ENCODE data around the gene GRIP1.
A peak's percentile ranks its signal among the peaks of the same experiment; 100 is the strongest.

GRIP1 gene

DNA sequence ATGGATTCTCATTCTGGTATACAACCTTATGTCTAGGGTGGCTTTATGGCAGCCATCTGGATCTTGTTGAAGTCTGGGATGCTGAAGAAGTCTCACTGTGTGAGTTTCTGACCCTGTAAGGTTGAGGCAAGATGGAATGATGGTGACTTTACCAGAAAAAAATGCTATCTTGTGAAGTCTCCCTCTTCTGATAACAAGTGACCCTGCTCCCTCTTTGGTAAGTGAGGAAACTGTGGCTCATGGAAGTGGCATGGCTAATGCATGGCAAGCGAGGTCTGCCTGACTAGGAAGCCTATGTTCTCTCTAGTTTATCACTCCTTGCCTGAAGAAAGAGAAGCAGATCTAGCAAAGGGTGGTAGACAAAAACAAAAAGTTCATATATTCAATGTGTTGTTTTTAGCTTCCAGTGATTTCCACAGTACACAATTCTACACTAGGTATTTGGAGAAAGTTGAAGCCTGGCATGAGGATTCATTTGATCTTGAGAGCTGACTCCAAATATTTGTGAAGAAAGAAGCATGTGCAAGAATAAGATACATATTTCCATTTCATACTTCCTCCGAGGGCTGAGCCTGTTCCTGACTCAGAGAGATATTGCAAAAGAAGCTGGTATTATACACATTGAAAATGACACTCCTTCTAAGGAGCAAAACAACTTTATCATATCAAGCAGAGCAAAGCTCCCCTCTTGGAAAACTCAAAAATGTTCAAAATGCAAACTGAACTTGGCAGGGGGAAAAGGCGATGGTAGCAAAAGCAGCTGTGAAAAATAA lies 313.0 kb downstream of the GRIP1 start:
- DNase-seq: peak; percentile 12

DNA sequence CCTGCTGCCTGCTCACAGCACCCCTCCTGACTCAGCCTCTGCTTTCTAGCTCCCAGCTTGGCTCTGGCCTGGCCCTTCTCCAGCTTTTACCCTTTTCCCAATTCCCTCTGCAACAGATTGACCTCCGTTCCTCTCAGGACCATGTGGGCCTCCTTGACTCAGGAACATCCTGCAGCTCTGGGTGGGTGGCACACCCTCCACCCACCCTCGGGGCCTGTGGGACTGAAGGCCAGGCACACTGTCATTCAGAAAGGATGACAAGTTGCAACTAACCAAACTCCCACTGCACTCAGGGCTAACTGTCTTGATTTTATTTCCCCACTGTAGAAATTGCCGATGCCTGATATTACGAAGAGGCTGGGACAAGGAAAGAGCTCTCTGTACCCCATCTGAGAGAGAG lies 317.2 kb downstream of the GRIP1 start:
- no peak for DNase-seq

DNA sequence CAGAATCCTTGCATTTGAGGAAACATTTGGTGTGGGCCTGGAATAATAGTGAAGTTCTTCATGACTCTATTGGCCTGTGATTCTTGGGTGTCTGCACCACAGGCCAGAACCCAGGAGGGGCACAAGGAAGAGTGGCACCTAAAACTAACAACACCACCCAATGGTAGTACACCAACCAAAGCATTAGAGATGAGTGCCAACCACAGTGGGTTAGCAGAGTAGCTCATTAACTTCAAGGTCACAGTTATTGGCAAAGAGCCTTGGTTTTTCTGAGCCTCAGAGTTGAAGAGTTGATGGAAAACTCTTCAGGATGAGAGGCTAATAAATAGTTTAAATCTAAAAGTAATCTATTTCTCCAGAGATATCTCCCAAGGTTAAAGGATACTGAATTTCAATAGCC lies 319.6 kb downstream of the GRIP1 start:
- DNase-seq: no peak

DNA sequence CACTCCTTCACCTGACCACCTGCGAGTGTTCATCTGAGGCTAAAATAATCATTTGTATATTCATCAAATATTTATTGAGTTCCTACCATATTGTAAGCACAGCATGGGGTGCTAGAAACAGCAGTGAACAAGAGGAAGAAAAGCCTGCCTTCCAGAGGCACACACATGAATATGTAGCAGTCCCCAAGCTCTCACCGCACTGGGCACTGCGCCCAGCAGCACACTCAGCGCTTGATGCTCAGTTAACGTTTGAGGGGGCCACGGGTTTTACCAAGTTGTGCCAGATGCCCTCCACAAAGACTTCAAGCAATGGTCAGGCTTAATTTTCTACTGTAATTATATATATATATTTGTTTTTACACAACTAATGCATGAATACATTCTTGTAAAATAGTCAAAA lies 324.6 kb downstream of the GRIP1 start:
- no peak for DNase-seq

DNA sequence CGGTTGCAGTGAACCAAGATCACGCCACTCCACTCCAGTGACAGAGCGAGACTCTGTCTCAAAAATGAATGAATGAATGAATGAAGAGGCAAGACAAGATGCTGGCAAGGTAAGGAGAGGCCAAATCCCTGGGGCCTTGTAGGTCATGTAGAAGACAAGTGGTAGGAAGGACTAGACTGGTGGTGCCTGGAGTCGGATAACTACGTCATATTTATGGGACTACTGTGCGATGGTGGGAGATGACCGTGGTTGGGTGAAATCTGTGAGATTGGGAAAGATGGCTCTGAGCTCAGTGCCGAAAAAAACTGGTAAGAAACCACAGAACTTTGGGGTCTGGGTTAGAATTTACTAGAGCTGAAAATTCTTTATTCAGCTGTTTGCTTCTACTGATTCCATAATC lies 326.0 kb downstream of the GRIP1 start:
- no peak for DNase-seq

DNA sequence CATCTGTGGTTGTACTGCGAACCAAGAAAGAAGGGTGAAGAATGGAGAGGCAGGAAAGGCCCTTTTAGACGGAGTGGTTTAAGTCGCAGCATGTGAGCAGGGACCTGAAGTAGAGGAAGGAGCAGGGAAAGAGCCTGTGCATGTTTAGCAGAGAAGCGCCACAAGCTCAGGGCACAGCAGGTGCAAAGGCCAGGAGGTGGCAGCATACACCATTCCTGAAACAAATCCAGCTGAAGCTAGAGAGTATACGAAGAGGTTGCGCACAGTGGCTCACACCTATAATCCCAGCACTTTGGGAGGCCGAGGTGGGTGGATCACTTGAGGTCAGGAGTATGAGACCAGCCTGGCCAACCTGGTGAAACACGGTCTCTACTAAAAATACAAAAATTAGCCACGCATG lies 326.7 kb downstream of the GRIP1 start:
- DNase-seq: peak; percentile 12

DNA sequence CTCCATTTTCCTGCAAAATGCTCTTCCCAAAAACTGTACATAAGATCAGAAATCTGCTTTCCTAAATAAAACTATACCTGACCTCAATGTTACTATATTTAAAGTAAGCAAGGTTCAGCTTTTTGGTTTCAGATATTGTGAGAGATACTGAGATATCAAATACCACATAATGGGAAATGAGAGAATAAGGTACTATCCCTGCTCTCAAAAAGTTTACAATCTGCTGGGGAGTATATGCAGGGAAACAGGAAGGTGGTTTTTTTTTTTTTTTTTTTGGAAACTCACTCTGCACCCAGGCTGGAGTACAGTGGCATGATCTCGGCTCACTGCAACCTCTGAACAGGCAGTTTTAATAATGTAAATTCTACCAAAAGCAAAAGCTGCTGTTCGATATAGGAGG lies 327.6 kb downstream of the GRIP1 start:
- no peak for DNase-seq

DNA sequence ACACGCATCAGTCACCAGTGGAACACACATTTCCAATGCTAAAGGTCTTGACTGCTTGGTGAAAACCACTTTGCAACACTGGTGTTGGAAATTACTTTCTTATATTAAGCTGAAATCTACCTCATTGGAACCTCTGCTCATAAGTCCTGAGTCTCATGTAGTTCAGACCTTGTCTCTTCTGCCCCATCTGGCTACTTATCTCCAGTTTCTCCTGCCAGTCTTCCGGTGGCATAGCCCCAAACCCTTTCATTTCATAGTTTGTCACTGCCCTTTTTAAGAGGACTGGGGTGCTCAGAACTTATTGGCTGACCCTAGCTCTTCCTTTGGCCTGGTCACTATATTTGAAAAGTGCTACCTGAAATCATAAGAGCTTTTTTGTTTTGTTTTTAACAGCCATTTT lies 332.9 kb downstream of the GRIP1 start:
- DNase-seq: no peak

DNA sequence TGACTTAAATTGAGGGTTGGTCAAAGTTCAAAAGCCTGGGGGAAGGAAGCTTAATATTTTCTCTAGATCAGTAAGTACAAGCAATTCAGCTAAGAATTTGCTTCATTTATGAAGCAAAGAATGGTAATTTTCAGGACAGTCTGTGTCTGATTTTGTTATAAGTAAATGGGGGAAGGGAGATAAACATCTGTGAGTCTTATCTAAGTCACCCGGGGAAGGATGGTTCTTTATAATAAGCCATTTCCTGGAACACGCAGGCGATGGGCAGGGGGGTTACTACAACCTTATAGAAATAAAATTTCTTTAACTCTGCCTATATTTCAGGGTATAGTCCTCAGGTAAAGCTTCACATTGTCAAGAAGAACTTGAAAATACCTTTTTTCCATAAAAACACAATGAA lies 333.7 kb downstream of the GRIP1 start:
- DNase-seq: no peak

DNA sequence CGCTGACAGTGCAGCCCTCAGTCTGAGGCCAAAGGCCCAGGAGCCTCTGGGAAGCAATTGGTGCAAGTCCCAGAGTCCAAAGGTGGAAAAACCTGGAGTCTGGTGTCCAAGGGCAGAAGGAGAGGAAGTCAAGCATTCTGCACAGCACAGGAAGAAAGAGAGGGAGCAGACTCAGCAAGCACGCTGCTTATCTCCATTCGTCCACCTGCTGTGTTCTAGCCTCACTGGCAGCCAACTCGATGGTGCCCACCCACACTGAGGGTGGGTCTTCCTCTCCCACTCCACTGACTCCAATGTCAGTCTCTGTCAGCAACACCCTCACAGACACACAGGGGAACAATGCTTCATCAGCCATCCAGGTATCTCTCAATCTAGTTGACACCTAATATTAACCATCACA lies 337.8 kb downstream of the GRIP1 start:
- no peak for DNase-seq

DNA sequence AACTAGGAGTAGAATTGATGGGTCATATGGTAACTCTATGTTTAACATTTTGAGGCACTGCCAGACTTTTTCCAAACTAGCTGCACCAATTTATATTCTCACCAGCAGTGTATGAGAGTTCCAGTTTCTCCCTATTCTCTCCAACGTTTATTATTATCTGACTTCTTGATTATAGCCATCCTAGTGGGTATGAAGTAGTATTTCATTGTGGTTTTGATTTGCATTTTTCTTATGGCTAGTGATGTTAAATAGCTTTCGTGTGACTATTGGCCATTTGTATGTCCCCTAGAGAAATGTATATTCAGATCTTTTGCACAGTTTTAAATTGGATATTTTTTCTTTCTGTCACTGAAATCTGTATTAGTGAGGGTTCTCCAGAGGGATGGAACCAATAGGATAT lies 338.7 kb downstream of the GRIP1 start:
- no peak for DNase-seq

DNA sequence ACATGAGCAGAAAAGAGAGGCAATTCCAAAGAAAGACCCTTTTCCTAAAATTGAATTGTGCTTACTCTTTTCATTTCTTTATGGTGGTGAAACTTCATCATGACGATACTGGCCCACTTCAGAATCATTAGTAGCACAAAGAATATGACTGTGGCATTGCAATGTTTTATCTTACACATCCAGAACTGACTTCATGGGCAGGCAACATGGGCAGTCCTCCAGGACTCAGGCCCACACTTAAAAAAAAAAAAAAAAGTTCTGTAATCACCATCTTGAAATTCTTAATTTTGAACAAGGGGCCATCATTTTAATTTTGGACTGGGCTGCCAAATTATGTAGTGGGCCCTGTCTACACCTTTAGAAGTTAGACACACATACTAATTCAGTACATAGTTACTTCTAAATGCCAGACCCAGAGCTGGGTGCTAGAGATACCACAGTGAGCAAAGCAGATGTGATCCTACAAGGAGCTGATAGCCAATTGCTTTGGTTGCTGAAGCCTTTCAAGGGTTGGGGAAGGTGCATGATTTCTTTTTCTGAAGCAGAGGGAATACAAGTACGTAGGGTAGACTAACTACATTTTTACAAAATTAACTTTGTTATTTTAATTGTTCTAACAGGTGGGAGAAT lies 341.4 kb downstream of the GRIP1 start:
- DNase-seq: no peak

DNA sequence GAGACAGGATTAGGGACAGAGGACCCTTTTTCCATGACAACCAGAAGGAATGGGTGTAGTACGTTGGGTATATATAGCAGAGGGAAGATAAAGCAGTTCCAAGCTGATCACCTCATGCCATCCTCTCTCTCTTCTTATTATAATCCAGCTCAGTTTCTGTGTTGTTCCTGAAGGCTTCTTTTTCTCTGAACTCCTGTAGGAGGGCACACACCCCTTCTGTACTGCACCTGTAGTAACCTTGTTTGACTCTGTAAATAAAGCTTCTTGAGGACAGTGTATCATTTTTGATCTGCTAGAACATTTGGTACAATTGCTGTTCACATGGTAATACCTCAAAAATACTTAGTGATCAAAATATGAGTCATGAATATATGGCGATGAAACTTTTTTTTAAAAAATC lies 343.1 kb downstream of the GRIP1 start:
- DNase-seq: no peak

DNA sequence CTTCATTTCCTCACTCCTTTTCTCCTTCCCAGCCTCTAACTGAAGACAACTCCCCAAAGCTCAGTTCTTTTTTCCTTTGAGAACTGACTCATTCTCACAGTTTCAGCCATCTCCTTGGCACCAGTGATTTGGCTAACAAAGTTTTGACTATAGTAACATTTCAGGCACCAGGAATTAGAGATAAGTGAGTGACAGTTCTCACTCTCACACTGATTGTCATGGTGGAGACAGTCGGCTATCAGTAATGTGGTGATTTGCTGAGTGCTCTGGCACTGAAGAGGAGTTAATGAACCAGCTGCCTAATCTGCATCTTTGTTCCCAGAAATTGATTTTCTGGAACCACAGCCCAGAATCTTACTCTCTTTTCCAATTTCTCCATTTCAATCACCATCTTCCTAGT lies 347.1 kb downstream of the GRIP1 start:
- no peak for DNase-seq

DNA sequence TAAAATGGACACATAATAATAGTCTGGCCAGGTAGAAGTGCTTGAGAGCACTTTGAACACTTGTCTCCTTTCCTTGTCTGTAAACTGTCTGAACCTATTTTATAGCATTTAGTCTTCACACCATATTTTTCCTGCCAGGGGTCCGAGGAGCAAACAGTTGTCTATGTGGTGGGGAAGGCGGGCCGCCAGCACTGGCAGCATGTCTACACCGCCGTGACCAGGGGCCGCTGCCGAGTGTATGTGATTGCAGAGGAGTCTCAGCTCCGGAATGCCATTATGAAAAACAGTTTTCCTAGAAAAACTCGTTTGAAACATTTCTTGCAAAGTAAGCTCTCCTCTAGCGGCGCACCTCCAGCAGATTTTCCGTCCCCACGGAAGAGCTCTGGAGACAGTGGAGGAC lies 347.9 kb downstream of the GRIP1 start:
- DNase-seq: no peak

DNA sequence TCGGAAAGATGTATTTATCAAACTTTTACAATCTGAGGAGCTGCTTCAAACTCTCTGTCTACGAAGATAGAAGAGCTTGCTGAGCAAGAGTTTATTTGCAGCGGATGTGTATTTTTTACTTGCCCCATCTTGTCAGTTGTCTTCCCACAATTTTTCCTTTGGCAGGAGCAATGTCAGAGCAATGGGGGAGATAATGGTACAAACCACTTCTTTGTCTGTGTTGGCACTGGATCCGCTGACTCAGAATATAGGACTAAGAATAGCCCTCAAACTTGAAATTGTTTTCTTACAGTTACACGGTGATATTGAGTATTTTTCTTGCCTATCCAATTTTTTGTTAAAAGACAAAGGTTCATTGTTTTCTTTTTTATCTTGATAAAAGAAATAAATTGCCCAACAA lies 348.9 kb downstream of the GRIP1 start:
- DNase-seq: no peak

DNA sequence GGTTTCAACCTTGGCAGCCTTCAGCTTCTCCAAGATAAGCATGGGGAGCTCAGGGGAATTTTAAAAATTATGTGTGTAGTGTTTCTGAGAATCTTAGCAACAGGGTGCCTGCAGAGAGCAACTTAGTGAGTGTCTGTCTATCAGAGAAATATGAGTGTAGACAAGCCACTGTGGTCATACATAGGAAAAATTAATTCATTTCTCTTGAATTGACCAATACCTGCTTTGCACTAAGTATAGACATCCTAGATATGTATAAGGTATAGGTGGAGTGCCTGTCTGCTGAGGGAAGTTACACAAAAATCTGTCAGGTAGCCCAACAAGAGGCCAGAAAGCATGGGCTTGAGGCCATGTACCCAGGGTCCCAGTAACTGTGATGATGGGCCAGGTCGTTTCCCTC lies 355.9 kb downstream of the GRIP1 start:
- DNase-seq: no peak

DNA sequence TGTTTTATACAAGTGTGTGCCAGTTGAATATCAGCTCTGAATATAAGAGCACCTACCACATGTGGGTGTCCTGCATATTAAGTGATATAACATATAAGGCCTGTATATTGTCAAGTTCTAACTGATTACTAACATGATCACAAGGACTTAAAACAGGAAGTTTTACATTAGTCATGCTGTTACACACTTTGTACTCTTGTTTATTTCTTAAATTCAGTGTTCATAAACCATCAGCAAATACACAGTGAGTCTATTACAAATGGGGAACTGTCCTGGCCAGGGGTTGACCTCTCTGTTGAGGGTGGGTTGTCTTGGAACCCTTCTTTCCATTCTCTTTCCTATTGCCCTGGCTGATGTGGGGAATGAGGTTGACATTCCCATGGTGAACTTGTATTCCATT lies 357.4 kb downstream of the GRIP1 start:
- DNase-seq: no peak

DNA sequence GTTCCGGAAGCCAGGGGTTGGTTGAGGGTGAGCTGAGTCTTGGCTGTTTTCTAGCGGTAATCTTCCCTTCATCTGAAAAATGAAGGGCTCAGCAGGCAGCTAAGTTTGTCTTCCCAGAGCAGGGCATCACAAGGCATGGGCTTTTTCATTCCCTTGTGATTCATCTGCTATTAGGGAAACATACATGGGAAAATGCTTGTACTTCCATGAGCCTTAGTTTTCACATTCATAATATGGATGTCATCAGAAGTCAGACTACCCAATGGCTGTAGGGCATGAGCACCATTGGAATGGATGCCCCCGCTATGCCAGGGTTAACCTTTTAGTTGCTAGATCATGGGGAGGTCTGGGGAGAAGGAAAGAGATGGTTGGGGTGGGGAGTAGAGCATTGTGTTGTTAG lies 357.9 kb downstream of the GRIP1 start:
- DNase-seq: no peak

DNA sequence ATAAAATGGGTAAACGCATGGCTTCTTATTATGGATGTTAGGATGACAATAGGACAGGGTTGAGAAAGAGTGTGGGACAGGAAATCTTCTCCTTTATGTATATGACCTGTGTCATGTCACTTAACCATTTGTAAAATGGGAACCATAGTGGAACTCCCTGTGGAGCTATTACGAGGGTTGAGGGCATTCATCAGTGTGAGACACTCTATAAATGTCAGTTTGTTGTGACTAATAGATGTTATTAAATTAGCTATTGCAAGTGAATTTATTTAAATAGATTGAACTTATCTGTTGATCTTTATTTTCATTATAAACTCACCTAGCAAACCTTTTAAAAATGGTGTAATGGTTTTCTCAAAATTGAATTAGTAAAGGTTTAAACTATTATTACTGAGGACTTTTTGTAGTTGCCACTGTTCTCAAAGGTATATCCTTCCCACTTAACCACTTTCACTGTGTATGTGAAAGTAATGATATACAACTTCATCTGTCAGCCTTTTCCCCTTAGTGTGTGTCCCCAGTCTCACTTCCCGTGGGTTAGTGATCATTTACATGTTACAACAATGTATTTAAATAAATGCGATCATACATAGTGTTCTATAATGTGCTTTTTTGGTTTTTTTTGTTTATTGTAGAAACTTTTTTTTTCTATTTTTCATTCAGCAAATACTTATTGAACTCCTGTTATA lies 359.5 kb downstream of the GRIP1 start:
- no peak for DNase-seq

DNA sequence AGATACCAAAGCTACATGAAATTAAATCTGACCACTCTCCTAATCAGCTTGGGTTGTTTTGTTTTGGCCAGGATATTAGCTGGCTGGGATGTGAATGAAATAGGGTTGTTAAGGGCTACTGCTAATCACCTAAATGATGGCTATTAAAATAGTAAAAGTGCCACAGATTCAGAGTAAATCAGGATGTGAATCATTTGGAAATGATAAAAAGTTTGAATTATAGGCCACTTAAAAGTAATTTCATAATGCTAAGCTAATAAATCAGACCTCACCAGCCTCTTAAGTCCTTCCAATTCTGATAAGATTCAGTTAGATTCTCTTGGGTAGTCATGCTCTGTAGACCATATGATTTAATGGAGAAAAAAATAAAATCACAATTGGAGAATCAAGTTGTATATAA lies 364.6 kb downstream of the GRIP1 start:
- DNase-seq: no peak

DNA sequence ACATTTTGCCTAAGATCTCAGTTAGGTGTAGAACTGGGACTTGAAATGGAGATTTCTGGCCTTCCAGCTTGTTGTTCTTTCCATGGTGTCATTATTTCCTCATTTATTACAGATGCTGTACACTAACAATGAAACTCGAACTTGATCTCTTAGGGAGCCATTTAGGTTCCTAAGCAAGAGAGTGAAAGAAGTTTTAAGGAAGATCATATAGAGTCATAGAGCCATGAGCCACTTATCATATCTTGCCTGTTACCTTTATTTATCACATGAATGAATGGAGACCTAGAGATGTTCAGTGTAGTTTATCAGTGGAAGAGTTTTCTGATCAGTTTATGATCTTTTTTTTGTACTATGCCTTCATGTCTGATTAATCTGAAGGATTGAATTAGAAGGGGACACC lies 366.7 kb downstream of the GRIP1 start:
- DNase-seq: no peak

DNA sequence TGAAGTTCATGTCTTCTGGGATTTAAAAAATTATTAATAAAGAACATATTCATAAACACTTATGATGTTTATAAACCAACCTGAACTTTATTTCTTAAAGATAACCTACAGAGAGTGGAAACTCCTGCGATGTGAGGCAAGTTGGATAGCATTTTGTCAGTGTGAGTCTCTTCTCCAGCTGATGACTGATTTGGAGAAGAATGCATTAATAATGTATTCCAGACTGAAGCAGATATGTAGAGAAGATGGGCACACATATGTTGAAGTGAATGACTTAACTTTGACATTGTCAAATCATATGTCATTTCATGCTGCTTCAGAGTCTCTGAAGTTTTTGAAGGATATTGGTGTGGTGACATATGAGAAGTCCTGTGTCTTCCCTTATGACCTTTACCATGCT lies 369.3 kb downstream of the GRIP1 start:
- DNase-seq: no peak

DNA sequence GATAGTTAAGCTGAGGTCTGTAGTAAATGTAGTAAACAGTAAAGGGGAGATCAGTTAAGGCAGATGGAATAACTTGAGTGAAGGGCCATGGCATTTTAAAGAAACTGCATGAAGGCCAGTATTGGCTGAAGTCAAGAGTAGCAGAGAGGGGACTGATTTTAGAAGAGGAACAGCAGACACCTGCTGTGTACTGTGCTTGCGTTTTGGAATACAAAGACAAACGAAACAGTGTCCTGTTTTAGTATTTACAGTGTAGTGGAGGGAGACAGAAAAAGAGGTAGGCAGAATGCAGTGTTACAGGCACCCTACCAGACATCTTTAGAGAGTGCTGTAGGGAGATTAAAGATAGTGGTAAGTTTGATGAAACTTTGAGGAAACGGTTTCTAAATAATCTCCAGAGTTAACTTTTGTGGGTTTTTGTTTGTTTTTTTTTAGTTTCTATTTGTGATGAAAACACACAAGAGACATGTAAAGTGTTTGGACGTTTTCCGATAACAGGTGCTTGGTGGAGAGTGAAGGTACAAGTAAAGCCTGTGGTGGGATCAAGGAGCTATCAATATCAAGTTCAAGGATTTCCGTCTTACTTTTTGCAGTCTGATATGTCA lies 374.5 kb downstream of the GRIP1 start:
- DNase-seq: no peak

All from EL (cell line).